K562 (cell line): Measurements from ENCODE around the gene ARMC7. TPM values are rescaled to one million over a fixed set of nuclear protein-coding genes. Genes with fewer than 3 reads are reported as not detected.
A peak's percentile ranks its signal among the peaks of the same experiment; 100 is the strongest.

Experiments
- KAT7 ChIP-seq: sonication (generic); formaldehyde crosslinking; IDR thresholded peaks from 2 replicates; pipeline ENCODE4 v1.8.0; 2022; ENCODE audit warnings: missing genetic modification reagents, mild to moderate bottlenecking, borderline replicate concordance
- NR1H2 ChIP-seq: sonication (generic); formaldehyde crosslinking; IDR thresholded peaks from 2 replicates; pipeline ENCODE4 v1.4.0; 2020; ENCODE audit warnings: mild to moderate bottlenecking, missing genetic modification reagents
- PHB ChIP-seq: fragments of 250-450 bp; sonication (Bioruptor Pico); IDR thresholded peaks from 2 replicates; pipeline ENCODE4 v1.5.0; 2021
- PYGO2 ChIP-seq: fragments of 450-650 bp; IDR thresholded peaks from 2 replicates; pipeline ENCODE4 v1.6.1; 2016; ENCODE audit warnings: mild to moderate bottlenecking, missing genetic modification characterization, moderate library complexity, missing compliant biosample characterization
- RFX5 ChIP-seq: IDR thresholded peaks from 2 replicates; pipeline ENCODE4 v1.6.1; 2011; ENCODE audit warnings: low read depth, mild to moderate bottlenecking, improper control_type of control experiment, low read length
- SOX6 ChIP-seq: fragments of 450-650 bp; IDR thresholded peaks from 2 replicates; pipeline ENCODE4 v1.6.1; 2014; ENCODE audit warnings: mild to moderate bottlenecking
- SP1 ChIP-seq: sonication (generic); formaldehyde crosslinking; IDR thresholded peaks from 2 replicates; pipeline ENCODE4 v1.8.1; 2022; ENCODE audit warnings: mild to moderate bottlenecking, missing genetic modification reagents
- SRSF1 ChIP-seq: fragments of 200-400 bp; formaldehyde crosslinking; IDR thresholded peaks from 2 replicates; pipeline ENCODE4 v1.6.1; 2017; ENCODE audit warnings: mild to moderate bottlenecking, low read depth, low read length, moderate library complexity
- STAT5A ChIP-seq: IDR thresholded peaks from 2 replicates; pipeline ENCODE4 v1.6.1; 2012; ENCODE audit warnings: low read length, inconsistent platforms, borderline replicate concordance
- TEAD4 ChIP-seq, 2 experiments: sonication (generic) in 1 of 2; formaldehyde crosslinking in 1 of 2; IDR thresholded peaks; 2 replicates each; pipeline versions ENCODE4 v1.6.1 to v1.8.0; 2012 to 2022; ENCODE audit warnings: borderline replicate concordance in 1 of 2, inconsistent platforms in 1 of 2, low read length in 1 of 2, mild to moderate bottlenecking in 1 of 2, missing genetic modification reagents in 1 of 2
- YBX1 ChIP-seq: fragments of 450-650 bp; IDR thresholded peaks from 2 replicates; pipeline ENCODE4 v1.7.1; 2016; ENCODE audit warnings: mild to moderate bottlenecking
- ZNF121 ChIP-seq: sonication (generic); formaldehyde crosslinking; conservative IDR thresholded peaks from 2 replicates; pipeline ENCODE4 v1.8.0; 2022; ENCODE audit warnings: missing genetic modification reagents
- ZNF224 ChIP-seq: sonication (generic); formaldehyde crosslinking; IDR thresholded peaks from 2 replicates; pipeline ENCODE4 v1.8.0; 2022; ENCODE audit warnings: mild to moderate bottlenecking, missing genetic modification reagents
- ZNF3 ChIP-seq: fragments of 250-450 bp; sonication (Bioruptor Pico); IDR thresholded peaks from 2 replicates; pipeline ENCODE4 v1.5.0; 2021; ENCODE audit warnings: mild to moderate bottlenecking, moderate library complexity
- ZNF324 ChIP-seq: fragments of 250-450 bp; sonication (Bioruptor Pico); IDR thresholded peaks from 2 replicates; pipeline ENCODE4 v1.4.0; 2020; ENCODE audit warnings: mild to moderate bottlenecking
- ZNF408 ChIP-seq: fragments of 250-450 bp; sonication (Bioruptor Pico); IDR thresholded peaks from 2 replicates; pipeline ENCODE4 v1.4.0; 2020; ENCODE audit warnings: low read depth, mild to moderate bottlenecking, moderate library complexity
- ZNF764 ChIP-seq: fragments of 250-450 bp; sonication (Bioruptor Pico); IDR thresholded peaks from 2 replicates; pipeline ENCODE4 v1.4.0; 2020; ENCODE audit warnings: low read depth, mild to moderate bottlenecking, moderate library complexity
- ZNF785 ChIP-seq: fragments of 250-450 bp; sonication (Bioruptor Pico); IDR thresholded peaks from 2 replicates; pipeline ENCODE4 v1.4.0; 2020; ENCODE audit warnings: mild to moderate bottlenecking
- polyA plus RNA-seq, 8 experiments: library from polyadenylated mRNA; depleted of rRNA in 4 of 8; stranded (reverse) in 5 of 8; unstranded in 3 of 8; fragments of >200 nt; fragmentation: Nextera tagmentation in 2 of 8; fragmentation: Illumina TruSeq in 1 of 8; extraction: Ambion mirVana in 2 of 8; extraction: Trizol in 1 of 8; gene quantifications; 2 replicates each; pipeline versions ENCODE4 v1.2.1 to v1.2.3, GENCODE V29; 2011 to 2014; ENCODE audit warnings: inconsistent platforms in 1 of 8, missing spikeins in 1 of 8
- total RNA-seq, 7 experiments: library from RNA; depleted of rRNA in 6 of 7; stranded (reverse); fragments of >200 nt in 6 of 7; fragmentation: Illumina TruSeq in 2 of 7; extraction: Trizol in 2 of 7; gene quantifications; 2 replicates each; pipeline versions ENCODE4 v1.2.1 to v1.2.3, GENCODE V29; 2011 to 2021; ENCODE audit warnings: low replicate concordance in 1 of 7
- TF ChIP-seq, protein P1 (sequence below): fragments of 450-650 bp; IDR thresholded peaks from one replicate; pipeline ENCODE4 v1.6.1; 2018; ENCODE audit warnings: mild to moderate bottlenecking, moderate library complexity; ENCODE audit not compliant: partially characterized antibody
- TF ChIP-seq, protein P2 (sequence below): IDR thresholded peaks from 3 replicates; pipeline ENCODE4 v1.6.1; 2011; ENCODE audit warnings: borderline replicate concordance, mild to moderate bottlenecking; ENCODE audit not compliant: insufficient read length, insufficient read depth
- TF ChIP-seq, protein P3 (sequence below): fragments of 450-650 bp; IDR thresholded peaks from 2 replicates; pipeline ENCODE4 v1.6.1; 2016
- TF ChIP-seq, protein P4 (sequence below), 2 experiments: IDR thresholded peaks in 1 of 2; conservative IDR thresholded peaks in 1 of 2; 2 replicates each; pipeline ENCODE4 v1.6.1; 2016; ENCODE audit warnings: low read depth in 2 of 2, mild to moderate bottlenecking in 1 of 2, missing compliant biosample characterization in 1 of 2, missing genetic modification characterization in 1 of 2, moderate library complexity in 1 of 2

The ARMC7 gene
- total and polyA plus RNA-seq, 9 of the 15 experiments (the other 6 are each of a cell fraction or from before 2014, with no cell fraction given): 1.4 to 15.2 (median 5.9) TPM

DNA sequence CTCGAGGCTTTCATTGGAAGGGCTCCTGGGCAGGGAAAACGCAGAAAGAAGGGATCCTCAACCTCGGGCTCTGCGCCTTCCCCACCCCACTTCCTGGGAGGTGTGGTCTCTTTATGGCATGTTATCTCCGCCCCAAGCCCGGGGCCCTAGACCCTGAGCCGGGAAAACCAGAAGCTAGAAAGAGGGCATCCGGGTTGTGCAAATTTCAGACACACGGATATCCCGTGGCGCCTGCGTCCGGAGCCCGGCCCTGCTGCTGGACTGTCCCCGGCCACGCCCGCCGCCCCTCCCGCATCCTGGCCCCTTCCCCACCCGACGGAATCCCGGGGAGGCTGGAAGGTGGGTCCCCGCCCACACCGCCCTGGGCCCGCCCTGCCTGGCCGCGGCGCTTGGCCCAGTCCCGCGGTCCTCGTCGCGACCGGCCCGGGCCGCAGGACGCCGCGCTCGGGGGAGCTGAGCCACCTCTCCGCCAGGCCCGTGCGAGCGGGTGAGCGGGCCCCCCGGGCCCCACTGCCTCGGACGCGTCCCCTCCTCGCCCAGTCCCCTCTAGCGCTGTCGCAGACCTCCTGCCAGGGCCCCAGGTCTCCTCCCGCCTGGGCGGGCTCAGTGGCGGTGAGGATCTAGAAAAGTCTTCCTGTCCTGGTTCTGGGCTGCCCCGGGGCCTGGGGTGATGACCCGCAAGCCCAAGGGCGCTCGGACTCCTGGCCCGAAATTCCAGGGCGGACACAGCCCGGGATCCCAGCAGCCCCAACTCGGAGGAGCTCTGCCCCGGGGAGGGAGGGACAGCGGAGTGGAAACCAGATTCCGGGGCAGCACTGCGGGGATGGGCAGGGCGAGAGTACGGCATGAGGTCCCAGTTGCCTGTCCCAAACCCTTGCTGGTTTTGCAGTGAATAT, 22.0 kb upstream of the ARMC7 start, which contains the start of gene SLC16A5 (continued):
- no peak for TF ChIP-seq ZNF785 (CRISPR knock-in tag)
- TF ChIP-seq ZNF408 (CRISPR knock-in tag): no peak
- no peak for TF ChIP-seq ZNF3 (CRISPR knock-in tag)
- TF ChIP-seq SRSF1: no peak
- TF ChIP-seq, protein P1, sequence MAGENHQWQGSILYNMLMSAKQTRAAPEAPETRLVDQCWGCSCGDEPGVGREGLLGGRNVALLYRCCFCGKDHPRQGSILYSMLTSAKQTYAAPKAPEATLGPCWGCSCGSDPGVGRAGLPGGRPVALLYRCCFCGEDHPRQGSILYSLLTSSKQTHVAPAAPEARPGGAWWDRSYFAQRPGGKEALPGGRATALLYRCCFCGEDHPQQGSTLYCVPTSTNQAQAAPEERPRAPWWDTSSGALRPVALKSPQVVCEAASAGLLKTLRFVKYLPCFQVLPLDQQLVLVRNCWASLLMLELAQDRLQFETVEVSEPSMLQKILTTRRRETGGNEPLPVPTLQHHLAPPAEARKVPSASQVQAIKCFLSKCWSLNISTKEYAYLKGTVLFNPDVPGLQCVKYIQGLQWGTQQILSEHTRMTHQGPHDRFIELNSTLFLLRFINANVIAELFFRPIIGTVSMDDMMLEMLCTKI: no peak
- TF ChIP-seq SP1: peak; percentile 45; the same call in 1 of the 2 replicates
- TF ChIP-seq PHB (CRISPR knock-in tag): no peak
- no peak for TF ChIP-seq RFX5
- TF ChIP-seq, protein P2, sequence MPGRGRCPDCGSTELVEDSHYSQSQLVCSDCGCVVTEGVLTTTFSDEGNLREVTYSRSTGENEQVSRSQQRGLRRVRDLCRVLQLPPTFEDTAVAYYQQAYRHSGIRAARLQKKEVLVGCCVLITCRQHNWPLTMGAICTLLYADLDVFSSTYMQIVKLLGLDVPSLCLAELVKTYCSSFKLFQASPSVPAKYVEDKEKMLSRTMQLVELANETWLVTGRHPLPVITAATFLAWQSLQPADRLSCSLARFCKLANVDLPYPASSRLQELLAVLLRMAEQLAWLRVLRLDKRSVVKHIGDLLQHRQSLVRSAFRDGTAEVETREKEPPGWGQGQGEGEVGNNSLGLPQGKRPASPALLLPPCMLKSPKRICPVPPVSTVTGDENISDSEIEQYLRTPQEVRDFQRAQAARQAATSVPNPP: no peak
- TF ChIP-seq SOX6: 0 out of 2 replicates have a peak, but pooled peaks have one; percentile 16
- TF ChIP-seq, protein P3, sequence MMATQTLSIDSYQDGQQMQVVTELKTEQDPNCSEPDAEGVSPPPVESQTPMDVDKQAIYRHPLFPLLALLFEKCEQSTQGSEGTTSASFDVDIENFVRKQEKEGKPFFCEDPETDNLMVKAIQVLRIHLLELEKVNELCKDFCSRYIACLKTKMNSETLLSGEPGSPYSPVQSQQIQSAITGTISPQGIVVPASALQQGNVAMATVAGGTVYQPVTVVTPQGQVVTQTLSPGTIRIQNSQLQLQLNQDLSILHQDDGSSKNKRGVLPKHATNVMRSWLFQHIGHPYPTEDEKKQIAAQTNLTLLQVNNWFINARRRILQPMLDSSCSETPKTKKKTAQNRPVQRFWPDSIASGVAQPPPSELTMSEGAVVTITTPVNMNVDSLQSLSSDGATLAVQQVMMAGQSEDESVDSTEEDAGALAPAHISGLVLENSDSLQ: no peak
- no peak for TF ChIP-seq ZNF121 (CRISPR knock-in tag)
- TF ChIP-seq STAT5A: no peak
- no peak for TF ChIP-seq ZNF324
- no peak for TF ChIP-seq TEAD4 (IDR thresholded peaks at IDR 0.05; ENCODE audit: low read length)
- no peak for TF ChIP-seq TEAD4 (CRISPR knock-in tag; IDR thresholded peaks at IDR 0.05; ENCODE audit: borderline replicate concordance)
- TF ChIP-seq ZNF224 (CRISPR knock-in tag): no peak
- no peak for TF ChIP-seq PYGO2 (tag)
- TF ChIP-seq YBX1: no peak
- TF ChIP-seq, protein P4, sequence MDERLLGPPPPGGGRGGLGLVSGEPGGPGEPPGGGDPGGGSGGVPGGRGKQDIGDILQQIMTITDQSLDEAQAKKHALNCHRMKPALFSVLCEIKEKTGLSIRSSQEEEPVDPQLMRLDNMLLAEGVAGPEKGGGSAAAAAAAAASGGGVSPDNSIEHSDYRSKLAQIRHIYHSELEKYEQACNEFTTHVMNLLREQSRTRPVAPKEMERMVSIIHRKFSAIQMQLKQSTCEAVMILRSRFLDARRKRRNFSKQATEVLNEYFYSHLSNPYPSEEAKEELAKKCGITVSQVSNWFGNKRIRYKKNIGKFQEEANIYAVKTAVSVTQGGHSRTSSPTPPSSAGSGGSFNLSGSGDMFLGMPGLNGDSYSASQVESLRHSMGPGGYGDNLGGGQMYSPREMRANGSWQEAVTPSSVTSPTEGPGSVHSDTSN (CRISPR knock-in tag; IDR thresholded peaks at IDR 0.05; ENCODE audit: low read depth): no peak
- TF ChIP-seq, protein P4 (tag; conservative IDR thresholded peaks at IDR 0.05; ENCODE audit: low read depth): no peak
- TF ChIP-seq KAT7: no peak
- no peak for TF ChIP-seq ZNF764
- no peak; the same call in 1 of the 2 replicates for TF ChIP-seq NR1H2 (CRISPR knock-in tag)
